GM18498 (cell line): Measurements from ENCODE around the gene EHD3.

Source experiments
- ATAC-seq: cut with Tn5 transposase; IDR thresholded peaks from one replicate; pipeline ENCODE4 v1.9.1; 2021; ENCODE audit warnings: mild to moderate bottlenecking, moderate library complexity; ENCODE audit not compliant: unreplicated experiment

Gene EHD3

DNA sequence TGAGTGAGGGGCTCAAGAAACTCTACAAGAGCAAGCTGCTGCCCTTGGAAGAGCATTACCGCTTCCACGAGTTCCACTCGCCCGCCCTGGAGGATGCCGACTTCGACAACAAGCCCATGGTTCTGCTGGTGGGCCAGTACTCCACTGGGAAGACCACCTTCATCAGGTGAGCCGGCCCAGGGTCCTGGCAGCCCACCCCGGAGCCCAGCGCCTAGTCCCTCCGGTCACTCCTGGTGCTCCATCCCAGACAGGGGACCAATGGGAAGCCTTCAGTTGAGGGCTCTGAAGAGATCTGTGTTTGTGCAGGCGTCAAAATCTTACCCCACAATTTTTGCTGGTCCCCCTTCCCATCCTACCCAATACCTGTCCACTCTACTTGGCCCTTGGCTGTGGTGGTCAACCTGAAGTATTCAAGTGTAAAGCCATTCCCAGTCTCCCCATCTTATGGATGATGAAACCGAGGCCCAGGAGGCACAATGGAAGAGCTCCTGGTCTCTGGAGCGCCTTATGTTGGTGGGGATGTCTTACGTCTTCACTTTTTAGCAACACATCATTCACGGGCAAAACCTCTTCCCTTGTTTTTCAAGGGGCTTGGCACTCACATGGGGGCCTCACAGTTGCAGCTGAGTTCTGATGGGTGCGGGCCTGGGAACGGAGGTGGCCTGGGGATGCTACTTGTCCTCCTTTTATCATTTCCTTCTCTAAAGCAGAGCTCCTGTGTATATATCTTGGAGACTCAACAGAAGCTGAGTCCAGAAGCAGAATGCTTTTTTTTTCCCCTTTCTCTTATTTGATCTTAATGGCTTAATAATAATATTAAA lies 941 bp downstream of the EHD3 start:
- no peak for ATAC-seq

DNA sequence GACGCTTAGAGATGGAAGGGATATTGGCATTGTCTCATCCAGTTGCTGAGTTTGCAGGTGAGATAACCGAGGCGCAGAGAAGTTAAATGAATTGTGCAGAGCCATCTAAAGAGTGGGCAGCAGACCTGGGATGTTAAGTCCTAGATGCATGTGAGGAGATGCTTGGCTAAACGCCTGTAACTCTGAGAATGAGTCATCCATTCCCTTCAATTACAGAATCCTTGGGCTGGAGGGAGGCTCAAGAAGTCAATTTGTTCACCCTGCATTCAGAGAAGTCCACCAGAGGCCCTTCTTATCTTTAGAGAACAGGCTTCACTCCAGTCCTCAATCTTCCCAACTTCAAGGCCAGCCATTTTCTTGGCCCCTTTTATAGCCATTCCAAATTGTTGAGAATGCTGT lies 1.6 kb downstream of the EHD3 start:
- no peak for ATAC-seq

DNA sequence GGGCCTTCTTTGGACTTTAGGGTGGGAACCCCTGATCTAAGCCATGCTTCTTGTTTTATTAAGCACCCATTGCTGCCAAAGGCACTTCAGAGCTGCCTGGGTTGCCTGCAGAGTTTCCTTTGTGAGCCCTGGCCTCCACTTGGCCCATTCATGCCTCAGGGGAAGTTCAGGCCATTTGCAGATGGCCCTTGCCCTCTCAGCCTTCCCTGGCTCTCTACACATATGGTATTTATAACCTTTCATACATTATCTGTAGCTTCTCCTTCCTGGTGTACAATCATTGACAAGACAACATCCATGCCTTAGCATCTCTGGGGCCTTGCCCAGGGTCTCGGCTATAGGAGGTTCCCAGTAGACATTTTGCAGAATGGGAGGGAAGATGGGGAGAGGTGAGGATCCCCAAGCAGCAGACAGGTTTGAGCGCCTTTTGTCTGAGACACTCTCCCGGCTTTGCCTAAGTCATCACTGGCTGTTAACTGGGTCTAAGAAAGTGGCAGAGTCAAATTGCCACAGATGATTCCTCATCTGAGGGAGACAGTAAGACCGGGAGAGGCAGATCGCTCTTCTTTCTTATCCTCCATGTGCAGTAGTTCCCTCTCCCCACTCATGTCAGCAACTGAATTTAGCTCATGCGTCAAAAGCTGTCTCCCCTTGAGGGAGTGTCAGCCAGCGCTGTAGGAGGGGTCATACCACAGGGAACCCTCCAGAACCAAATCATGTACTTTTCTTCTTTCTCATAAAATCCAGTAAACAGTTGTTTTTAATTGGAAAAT lies 2.7 kb downstream of the EHD3 start:
- no peak for ATAC-seq

DNA sequence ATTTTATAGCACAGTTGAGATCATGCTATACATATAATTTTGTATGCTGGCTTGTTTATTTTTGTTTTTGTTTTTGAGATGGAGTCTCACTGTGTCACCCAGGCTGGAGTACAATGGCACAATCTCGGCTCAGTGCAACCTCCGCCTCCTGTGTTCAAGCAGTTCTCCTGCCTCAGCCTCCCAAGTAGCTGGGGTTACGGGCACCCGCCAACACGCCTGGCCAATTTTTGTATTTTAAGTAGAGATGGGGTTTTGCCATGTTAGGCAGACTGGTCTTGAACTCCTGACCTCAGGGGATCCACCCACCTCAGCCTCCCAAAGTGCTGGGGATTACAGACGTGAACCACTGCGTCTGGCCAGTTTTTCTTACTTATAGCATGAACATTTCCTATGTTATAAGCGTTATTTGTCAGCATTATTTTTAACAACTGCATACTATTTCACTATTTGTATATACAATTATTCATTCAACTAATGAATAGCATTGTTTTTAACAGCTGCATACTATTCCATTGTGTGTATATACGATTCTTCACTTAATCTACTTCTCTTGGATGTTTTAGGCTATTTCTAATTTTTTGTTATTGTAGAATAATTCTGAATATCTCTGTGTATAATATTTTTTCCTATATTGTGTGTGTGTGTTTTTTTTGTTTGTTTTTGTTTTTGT lies 3.5 kb downstream of the EHD3 start:
- ATAC-seq: no peak

GRCh38 chr2:31238126-31238905 lies 4.4 kb downstream of the EHD3 start:
- ATAC-seq: no peak

GRCh38 chr2:31238906-31239592 lies 5.1 kb downstream of the EHD3 start:
- ATAC-seq: no peak

- ATAC-seq: no peak
Measured at GRCh38 chr2:31239593-31240177, 5.7 kb downstream of the EHD3 start.

GRCh38 chr2:31240381-31241365 lies 6.7 kb downstream of the EHD3 start:
- ATAC-seq: no peak

- no peak for ATAC-seq
Measured at GRCh38 chr2:31241625-31242270, 7.8 kb downstream of the EHD3 start.

DNA sequence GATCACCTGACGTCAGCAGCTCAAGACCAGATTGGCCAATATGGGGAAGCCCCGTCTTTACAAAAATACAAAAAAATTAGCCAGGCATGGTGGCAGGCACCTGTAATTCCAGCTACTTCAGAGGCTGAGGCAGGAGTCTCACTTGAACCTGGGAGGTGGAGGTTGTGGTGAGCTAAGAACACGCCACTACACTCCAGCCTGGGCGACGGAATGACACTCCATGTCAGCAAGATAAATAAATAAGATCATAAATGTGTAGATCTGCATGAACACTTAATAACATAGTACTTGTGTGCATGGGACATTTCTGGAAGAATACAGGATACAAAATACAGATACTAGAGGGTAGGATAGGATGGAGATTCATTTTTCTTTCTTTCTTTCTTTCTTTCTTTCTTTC lies 9.1 kb downstream of the EHD3 start:
- ATAC-seq: no peak

DNA sequence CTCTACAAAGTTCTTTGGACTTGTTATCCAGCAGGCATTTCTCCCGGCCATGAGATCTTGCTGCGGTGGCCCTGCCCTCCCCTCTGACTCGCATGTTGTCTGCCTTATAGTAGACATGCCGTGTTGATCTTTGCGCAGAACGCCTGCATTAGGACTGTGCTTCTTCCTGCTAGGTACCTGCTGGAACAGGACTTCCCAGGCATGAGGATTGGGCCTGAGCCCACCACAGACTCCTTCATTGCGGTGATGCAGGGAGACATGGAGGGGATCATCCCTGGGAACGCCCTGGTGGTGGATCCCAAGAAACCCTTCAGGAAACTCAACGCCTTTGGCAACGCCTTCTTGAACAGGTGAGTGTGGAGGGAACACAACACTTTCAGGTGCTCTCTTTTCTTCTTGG lies 10.1 kb downstream of the EHD3 start:
- ATAC-seq: no peak

DNA sequence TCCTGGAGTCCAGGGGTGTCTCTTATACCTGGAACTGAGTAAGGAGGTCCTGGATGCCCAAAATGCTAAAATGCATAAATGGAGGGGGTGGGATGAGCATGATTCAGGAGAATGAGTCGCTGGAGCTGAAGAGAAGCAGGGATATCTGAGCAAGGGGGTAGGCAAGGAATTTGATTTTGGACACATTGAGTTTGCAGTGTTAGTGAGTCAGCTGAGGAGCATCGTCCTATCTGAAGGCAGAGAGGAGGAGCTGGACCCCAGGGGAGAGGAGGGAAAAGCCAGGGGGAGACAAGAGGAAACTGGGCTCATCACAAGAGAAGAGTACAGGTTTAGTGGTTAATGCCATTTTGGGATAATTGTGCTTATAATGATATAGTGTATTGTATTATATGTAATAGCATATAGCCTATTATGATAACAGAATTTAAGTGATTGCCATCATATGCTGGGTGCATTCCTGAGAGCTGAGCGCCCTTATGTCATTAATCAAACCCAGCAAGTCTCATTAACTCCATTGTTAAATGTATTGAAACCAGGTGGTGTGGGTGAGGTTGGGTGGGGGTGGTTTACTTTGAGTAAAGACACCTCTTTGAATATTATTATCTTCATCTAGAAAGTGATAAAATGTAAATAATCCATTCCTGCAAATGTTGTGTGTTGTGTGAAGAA lies 12.4 kb downstream of the EHD3 start:
- ATAC-seq: no peak

GRCh38 chr2:31247711-31248110 lies 13.8 kb downstream of the EHD3 start:
- ATAC-seq: no peak

DNA sequence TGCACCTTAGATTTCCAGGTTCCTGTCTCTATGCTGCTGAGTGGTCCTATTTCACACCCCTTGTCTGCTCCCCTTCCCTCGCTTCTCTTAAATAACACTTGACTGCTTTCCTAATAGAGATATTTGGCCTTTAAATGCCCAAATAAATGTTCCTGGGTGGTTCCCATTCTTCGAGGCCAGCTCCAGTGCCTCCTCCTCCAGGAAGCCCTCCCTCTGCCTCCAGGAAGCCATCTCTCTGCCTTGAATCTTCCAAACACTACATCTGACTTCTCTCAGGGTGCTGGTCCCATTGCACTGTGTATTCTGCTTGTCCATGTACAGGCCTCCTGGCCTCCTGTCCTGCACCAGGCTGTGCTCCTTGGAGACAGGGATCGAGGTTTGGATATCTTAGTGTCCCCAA lies 14.2 kb downstream of the EHD3 start:
- no peak for ATAC-seq

DNA sequence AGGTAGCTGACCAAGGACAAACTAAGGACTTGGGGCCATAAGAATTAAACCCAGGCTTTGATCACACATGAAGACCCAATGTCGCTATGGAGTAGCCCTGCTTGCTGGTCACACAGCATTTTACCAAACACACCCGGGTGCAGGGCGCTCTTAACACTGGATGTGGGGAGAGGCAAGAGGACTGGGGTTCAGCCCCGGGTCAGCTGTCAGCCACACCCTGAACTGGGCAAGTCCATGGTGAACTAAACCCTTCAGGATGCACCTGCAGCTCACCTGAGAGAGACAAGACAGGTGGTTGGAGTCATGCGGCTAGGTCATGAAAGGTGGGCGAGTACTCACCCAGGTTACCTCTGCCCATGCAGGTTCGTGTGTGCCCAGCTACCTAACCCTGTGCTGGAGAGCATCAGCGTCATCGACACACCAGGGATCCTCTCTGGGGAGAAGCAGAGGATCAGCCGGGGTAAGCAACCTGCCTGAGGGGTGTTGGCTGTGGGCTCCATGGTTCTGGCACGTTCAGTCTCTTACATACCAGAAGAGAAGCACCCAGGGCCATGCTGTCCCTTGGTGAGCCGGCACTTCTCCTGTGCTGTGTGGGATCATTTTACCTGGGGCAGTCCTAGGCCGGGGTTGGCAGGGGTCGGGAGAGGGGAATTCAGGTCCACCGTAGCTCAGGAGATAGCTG lies 15.2 kb downstream of the EHD3 start:
- ATAC-seq: no peak

GRCh38 chr2:31251018-31251417 lies 17.1 kb downstream of the EHD3 start:
- ATAC-seq: no peak

- ATAC-seq: no peak
Measured at GRCh38 chr2:31251851-31252250, 17.9 kb downstream of the EHD3 start.
